ENCODE results near the gene HPCAL1.

DNA sequence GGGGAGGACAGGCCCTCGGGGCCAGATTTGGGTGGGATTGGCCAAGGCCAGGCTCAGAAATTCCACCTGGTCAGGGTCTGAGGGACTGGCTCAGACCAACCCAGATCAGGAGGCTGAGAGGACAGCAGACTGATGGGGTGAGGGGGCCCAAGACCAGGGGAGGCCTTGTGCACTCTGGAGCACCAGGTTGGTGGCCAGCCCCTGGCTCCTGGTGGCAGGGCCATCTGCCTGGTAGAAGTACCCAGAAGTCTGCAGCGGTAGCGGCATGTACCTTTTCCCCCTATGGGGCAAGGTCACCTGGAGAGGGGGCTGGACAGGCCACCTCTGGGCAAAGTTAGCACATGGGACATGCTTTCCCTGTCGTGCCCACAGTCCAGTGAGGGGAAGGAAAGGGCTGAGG is 166.6 kb downstream of the HPCAL1 start:
- TF ChIP-seq POU2F2 (IDR thresholded peaks at IDR 0.05; ENCODE audit: low read depth, low read length), result no peak
- no peak for TF ChIP-seq POLR2AphosphoS5 (IDR thresholded peaks at IDR 0.05; ENCODE audit: low read depth, low read length)
- no peak for TF ChIP-seq SPI1 (IDR thresholded peaks at IDR 0.05; ENCODE audit: low read depth, low read length)
- TF ChIP-seq POLR2A (IDR thresholded peaks at IDR 0.05; ENCODE audit: low read depth, low read length), result no peak
- no peak for TF ChIP-seq TAF1 (IDR thresholded peaks at IDR 0.05; ENCODE audit: low read depth, low read length)
- TF ChIP-seq PAX5 (IDR thresholded peaks at IDR 0.05; ENCODE audit: insufficient read depth, low read length, severe bottlenecking), result no peak

All from GM12891 (cell line).